Neutrophil (primary cell): ENCODE results near the gene C16orf92.

Source experiments
- H3K27ac ChIP-seq: fragments of 200-600 bp; sonication (generic); 2 replicates; pipeline ENCODE4 v1.5.1; 2016; ENCODE audit warnings: mild to moderate bottlenecking, moderate library complexity
- H3K27me3 ChIP-seq: fragments of 200-600 bp; sonication (generic); 2 replicates; pipeline ENCODE4 v1.6.0; 2016; ENCODE audit warnings: mild to moderate bottlenecking
- H3K36me3 ChIP-seq: fragments of 200-600 bp; sonication (generic); 2 replicates; pipeline ENCODE4 v1.5.1; 2017
- H3K4me1 ChIP-seq, 2 experiments: fragments of 200-600 bp in 1 of 2; sonication (generic) in 1 of 2; 1 replicate in 1 of 2; 2 replicates in 1 of 2; pipeline versions ENCODE4 v1.5.1 to v1.6.1; 2013 to 2016; ENCODE audit warnings: low read depth in 1 of 2, low read length in 1 of 2, mild to moderate bottlenecking in 1 of 2, moderate library complexity in 1 of 2; ENCODE audit not compliant: control insufficient read depth in 1 of 2, insufficient read depth in 1 of 2
- H3K4me3 ChIP-seq, 2 experiments: fragments of 200-600 bp in 1 of 2; sonication (generic) in 1 of 2; 1 replicate in 1 of 2; 2 replicates in 1 of 2; pipeline ENCODE4 v1.5.1; 2013 to 2016; ENCODE audit warnings: low read depth in 1 of 2, low read length in 1 of 2, mild to moderate bottlenecking in 1 of 2, moderate library complexity in 1 of 2
- H3K9me3 ChIP-seq: fragments of 200-600 bp; sonication (generic); 2 replicates; pipeline ENCODE4 v1.5.1; 2016
- CTCF ChIP-seq: fragments of 200-600 bp; sonication (generic); IDR thresholded peaks from 2 replicates; pipeline ENCODE4 v1.5.1; 2016; ENCODE audit warnings: antibody characterized with exemption

Gene C16orf92

GRCh38 chr16:30018731-30019158, 4.3 kb upstream of the C16orf92 start:
- peaks cover 12 to 14% of the 10 kb centered on the region in 2 experiments for H3K4me1 ChIP-seq
- H3K27me3 ChIP-seq = peaks cover 11% of the 10 kb centered on the region
- no peak for TF ChIP-seq CTCF
- no peaks in the 10 kb centered on the region for H3K9me3 ChIP-seq
- no peak overlapping the region for H3K27ac ChIP-seq
- no peak overlapping the region for H3K4me3 ChIP-seq
- no peaks in the 10 kb centered on the region for H3K36me3 ChIP-seq

- TF ChIP-seq CTCF = no peak
- H3K9me3 ChIP-seq = no peaks in the 10 kb centered on the region
- H3K4me3 ChIP-seq = no peak overlapping the region
- no peaks in the 10 kb centered on the region for H3K36me3 ChIP-seq
- peaks cover 40% of the 10 kb centered on the region for H3K27me3 ChIP-seq
- H3K27ac ChIP-seq = no peak overlapping the region
- H3K4me1 ChIP-seq = peaks cover 12 to 14% of the 10 kb centered on the region in 2 experiments
These were observed 588 bp downstream of the C16orf92 start for GRCh38 chr16:30023586-30023985.

GRCh38 chr16:30024451-30024850, 1.5 kb downstream of the C16orf92 start:
- Histone ChIP-seq H3K27me3 (peaks cover 49% of the 10 kb centered on the region), H3K36me3 (no peaks in the 10 kb centered on the region), H3K27ac (no peak overlapping the region), H3K4me1 (peaks cover 12 to 14% of the 10 kb centered on the region in 2 experiments), H3K9me3 (no peaks in the 10 kb centered on the region), H3K4me3 (no peak overlapping the region)
- no peak for TF ChIP-seq CTCF

GRCh38 chr16:30025156-30025555, 2.2 kb downstream of the C16orf92 start:
- H3K27ac ChIP-seq = no peak overlapping the region
- H3K27me3 ChIP-seq = peaks cover 56% of the 10 kb centered on the region
- H3K4me1 ChIP-seq = peaks cover 12 to 14% of the 10 kb centered on the region in 2 experiments
- H3K4me3 ChIP-seq = no peak overlapping the region
- H3K9me3 ChIP-seq = no peaks in the 10 kb centered on the region
- H3K36me3 ChIP-seq = no peaks in the 10 kb centered on the region
- no peak for TF ChIP-seq CTCF

- no peaks in the 10 kb centered on the region for H3K36me3 ChIP-seq
- peaks cover 60% of the 10 kb centered on the region for H3K27me3 ChIP-seq
- no peaks in the 10 kb centered on the region for H3K9me3 ChIP-seq
- no peak for TF ChIP-seq CTCF
- no peak overlapping the region for H3K4me3 ChIP-seq
- H3K27ac ChIP-seq = no peak overlapping the region
- H3K4me1 ChIP-seq = peaks cover 12 to 13% of the 10 kb centered on the region in 2 experiments
These were observed 2.6 kb downstream of the C16orf92 start for GRCh38 chr16:30025574-30025973.

- H3K27me3 ChIP-seq = peaks cover 69% of the 10 kb centered on the region
- no peak overlapping the region for H3K27ac ChIP-seq
- H3K9me3 ChIP-seq = no peaks in the 10 kb centered on the region
- H3K4me1 ChIP-seq = peaks cover 4 to 11% of the 10 kb centered on the region in 2 experiments
- TF ChIP-seq CTCF = no peak
- H3K36me3 ChIP-seq = no peaks in the 10 kb centered on the region
- H3K4me3 ChIP-seq = no peak overlapping the region
These were observed 3.5 kb downstream of the C16orf92 start for GRCh38 chr16:30026449-30026848.
